ENCODE measurements around the gene TRAK2. TPM values are rescaled to one million over a fixed set of nuclear protein-coding genes. Genes with fewer than 3 reads are reported as not detected.

Gene TRAK2
- total RNA-seq, 4 donors from 2014 or later, result 14.3 to 45.4 (median 20.3) TPM

DNA sequence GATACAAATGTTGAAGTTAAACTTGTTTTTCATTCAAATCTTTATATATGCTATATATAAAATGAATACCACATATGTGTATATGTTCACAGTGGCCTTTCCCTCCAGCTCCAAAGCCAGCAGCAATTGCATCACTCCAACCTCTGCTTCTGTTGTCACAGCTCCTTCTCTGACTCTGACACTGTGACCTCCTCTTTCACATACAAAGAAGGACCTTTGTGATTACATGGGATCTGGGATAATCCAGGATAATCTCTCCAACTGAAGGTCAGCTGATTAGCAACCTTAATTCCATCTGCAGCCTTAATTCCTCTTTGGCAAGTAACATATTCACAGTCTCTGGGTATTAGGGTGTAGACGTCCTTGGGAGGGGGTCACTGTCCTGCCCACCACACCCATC, 102.5 kb downstream of the TRAK2 start:
- H3K4me3 ChIP-seq, result no peak overlapping the region
- H3K27ac ChIP-seq, result no peak overlapping the region
- H3K36me3 ChIP-seq, result peaks cover 4% of the 10 kb centered on the region
- H3K4me1 ChIP-seq, result no peaks in the 10 kb centered on the region
- TF ChIP-seq POLR2AphosphoS5 (IDR thresholded peaks at IDR 0.05), result no peak
- DNase-seq (ENCODE audit: low spot score in 2 of 2), result no peak
- WGBS, result 86% methylated on average over 1 of the region's 1 CpG
- H3K9me3 ChIP-seq, result no peaks in the 10 kb centered on the region
- H3K27me3 ChIP-seq, result no peaks in the 10 kb centered on the region

DNA sequence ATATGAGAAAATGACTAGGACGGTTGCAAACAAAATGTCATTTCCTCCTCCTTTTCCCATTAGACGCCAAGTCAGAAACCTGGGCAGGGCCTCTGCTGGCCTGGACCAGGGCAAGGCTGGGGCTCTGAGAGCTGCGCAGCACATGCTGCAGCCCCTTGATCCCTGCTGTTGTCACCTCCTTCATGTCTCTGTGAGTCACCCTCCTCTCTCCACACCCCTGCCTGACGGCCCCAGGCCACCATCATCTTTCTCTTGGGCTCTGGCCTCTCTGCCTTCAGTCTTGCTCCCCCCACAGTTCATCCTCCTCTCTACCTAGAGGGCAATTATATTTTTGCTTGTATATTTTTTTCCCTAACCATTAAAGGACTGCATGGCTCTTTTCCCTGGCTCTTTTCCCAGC, 104.1 kb downstream of the TRAK2 start:
- no peak overlapping the region for H3K27ac ChIP-seq
- no peaks in the 10 kb centered on the region for H3K9me3 ChIP-seq
- H3K4me3 ChIP-seq, result no peak overlapping the region
- DNase-seq (ENCODE audit: low spot score in 2 of 2), result no peak
- no peaks in the 10 kb centered on the region for H3K27me3 ChIP-seq
- peaks cover 6% of the 10 kb centered on the region for H3K36me3 ChIP-seq
- 89% methylated on average over 4 of the region's 4 CpGs for WGBS
- no peak for TF ChIP-seq POLR2AphosphoS5 (IDR thresholded peaks at IDR 0.05)
- TF ChIP-seq EP300 (IDR thresholded peaks at IDR 0.05), result no peak
- TF ChIP-seq POLR2A (IDR thresholded peaks at IDR 0.05), result no peak
- no peak for TF ChIP-seq CTCF (IDR thresholded peaks at IDR 0.05)
- no peaks in the 10 kb centered on the region for H3K4me1 ChIP-seq

GRCh38 chr2:201345625-201346213, 105.5 kb downstream of the TRAK2 start:
- 85% methylated on average over 7 of the region's 7 CpGs for WGBS
- TF ChIP-seq POLR2A (IDR thresholded peaks at IDR 0.05), result no peak
- TF ChIP-seq POLR2AphosphoS5 (IDR thresholded peaks at IDR 0.05), result no peak
- no peak for TF ChIP-seq EP300 (IDR thresholded peaks at IDR 0.05)
- no peak for TF ChIP-seq CTCF (IDR thresholded peaks at IDR 0.05)
- H3K27me3 ChIP-seq, result no peaks in the 10 kb centered on the region

DNA sequence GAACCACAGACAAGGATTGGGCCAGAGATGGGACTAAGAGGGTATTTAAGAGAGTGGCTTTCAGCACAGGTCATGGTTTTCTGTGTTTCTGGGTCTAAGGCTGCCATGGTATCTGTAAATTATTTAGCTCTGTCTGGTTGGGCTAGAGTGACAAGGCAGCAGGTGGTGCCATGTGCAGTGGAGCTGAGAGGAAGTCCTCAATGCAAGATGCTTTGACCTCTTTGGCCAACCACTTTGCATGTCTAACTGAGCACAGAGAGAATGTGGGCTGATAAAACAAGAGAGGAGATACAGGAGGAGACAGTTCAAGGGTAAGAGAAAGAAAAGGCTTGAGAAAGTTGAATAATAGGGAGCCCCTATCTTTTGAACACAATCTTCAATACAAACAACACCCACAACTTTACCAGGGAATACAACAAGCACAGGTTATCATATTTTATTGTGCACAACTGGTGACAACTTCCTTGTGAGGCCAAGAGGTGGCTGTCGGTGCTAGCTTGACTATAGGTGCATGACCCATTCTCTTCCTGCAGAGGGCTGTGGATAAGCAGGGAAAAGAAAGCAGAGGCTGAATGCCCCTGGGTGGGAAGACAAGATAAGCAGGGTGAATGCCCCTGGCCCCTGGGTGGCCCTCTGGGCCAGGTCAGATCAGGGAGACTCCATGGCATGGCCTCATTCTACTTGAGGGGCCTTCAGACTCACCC, 106.4 kb downstream of the TRAK2 start:
- TF ChIP-seq POLR2AphosphoS5 (IDR thresholded peaks at IDR 0.05), result no peak
- no peak for TF ChIP-seq CTCF (IDR thresholded peaks at IDR 0.05)
- TF ChIP-seq EP300 (IDR thresholded peaks at IDR 0.05), result no peak
- no peak for TF ChIP-seq POLR2A (IDR thresholded peaks at IDR 0.05)
- H3K27ac ChIP-seq, result no peak overlapping the region
- no peak overlapping the region for H3K4me3 ChIP-seq
- DNase-seq (ENCODE audit: low spot score in 2 of 2), result no peak
- no peaks in the 10 kb centered on the region for H3K4me1 ChIP-seq
- no peaks in the 10 kb centered on the region for H3K27me3 ChIP-seq
- H3K36me3 ChIP-seq, result peaks cover 6% of the 10 kb centered on the region
- 50% methylated on average over 1 of the region's 1 CpG for WGBS
- H3K9me3 ChIP-seq, result no peaks in the 10 kb centered on the region

More at GRCh38 chr2:201345625-201346213, 105.5 kb downstream of the TRAK2 start:
- H3K36me3 ChIP-seq, result peaks cover 6% of the 10 kb centered on the region
- H3K4me3 ChIP-seq, result no peak overlapping the region
- no peak overlapping the region for H3K27ac ChIP-seq
- no peak for DNase-seq (ENCODE audit: low spot score in 2 of 2)
- H3K4me1 ChIP-seq, result no peaks in the 10 kb centered on the region
- H3K9me3 ChIP-seq, result no peaks in the 10 kb centered on the region

GRCh38 chr2:201343559-201343958, 107.7 kb downstream of the TRAK2 start:
- H3K27me3 ChIP-seq, result no peaks in the 10 kb centered on the region
- H3K36me3 ChIP-seq, result peaks cover 6% of the 10 kb centered on the region
- H3K27ac ChIP-seq, result no peak overlapping the region
- 86% methylated on average over 2 of the region's 2 CpGs for WGBS
- no peak for TF ChIP-seq POLR2A (IDR thresholded peaks at IDR 0.05)
- TF ChIP-seq EP300 (IDR thresholded peaks at IDR 0.05), result no peak
- TF ChIP-seq CTCF (IDR thresholded peaks at IDR 0.05), result no peak
- TF ChIP-seq POLR2AphosphoS5 (IDR thresholded peaks at IDR 0.05), result no peak
- DNase-seq (ENCODE audit: low spot score in 2 of 2), result no peak
- no peaks in the 10 kb centered on the region for H3K9me3 ChIP-seq
- H3K4me3 ChIP-seq, result no peak overlapping the region
- H3K4me1 ChIP-seq, result no peaks in the 10 kb centered on the region
